ENCODE measurements around the gene RASEF.

RASEF gene

GRCh38 chr9:83012922-83013838 is 49.8 kb downstream of the RASEF start:
- Histone ChIP-seq H3K79me1 (ENCODE audit: low read depth, low read length) (no peaks in the 10 kb centered on the region), H3K36me3 (replicated peaks in 1 of 2; ENCODE audit: control insufficient read depth in 2 of 2, insufficient read depth in 2 of 2, low read length in 2 of 2) (no peaks in the 10 kb centered on the region)
- no CpG with 5 or more reads among the region's 7 CpGs for WGBS, 2 donors (ENCODE audit: extremely low coverage in 2 of 2, insufficient read length in 2 of 2, insufficient replicate concordance in 1 of 2)

GRCh38 chr9:83012168-83012921 is 50.6 kb downstream of the RASEF start:
- Histone ChIP-seq H2AFZ (ENCODE audit: low read length) (no peak overlapping the region), H3K4me3 (ENCODE audit: low read length in 2 of 2) (no peak overlapping the region), H2BK5ac (ENCODE audit: low read length) (no peak overlapping the region), H3K9me3 (replicated peaks in 1 of 2; ENCODE audit: control insufficient read depth in 2 of 2, insufficient read depth in 1 of 2, low read depth in 1 of 2, low read length in 2 of 2) (no peaks in the 10 kb centered on the region), H3K4me1 (ENCODE audit: control insufficient read depth in 2 of 2, insufficient read depth in 1 of 2, low read depth in 1 of 2, low read length in 2 of 2) (no peaks in the 10 kb centered on the region), H3K27me3 (ENCODE audit: control insufficient read depth in 3 of 3, insufficient read depth in 3 of 3, low read depth in 1 of 3, low read length in 3 of 3) (no peaks in the 10 kb centered on the region), H4K91ac (ENCODE audit: low read depth, low read length, poor library complexity) (no peak overlapping the region), H3K14ac (ENCODE audit: low read length) (no peak overlapping the region), H2BK120ac (ENCODE audit: low read depth, low read length) (no peak overlapping the region), H3K36me3 (replicated peaks in 1 of 2; ENCODE audit: control insufficient read depth in 2 of 2, insufficient read depth in 2 of 2, low read length in 2 of 2) (no peaks in the 10 kb centered on the region), H3K23ac (ENCODE audit: low read depth, low read length, poor library complexity) (no peak overlapping the region), H3K27ac (replicated peaks; ENCODE audit: low read length) (no peak overlapping the region), H3K18ac (ENCODE audit: low read length) (no peak overlapping the region), H2BK15ac (ENCODE audit: low read length) (no peak overlapping the region), H4K8ac (ENCODE audit: low read depth, low read length) (no peak overlapping the region), H3K4ac (ENCODE audit: low read length) (no peak overlapping the region), H2BK12ac (ENCODE audit: low read length) (no peak overlapping the region), H3K79me1 (ENCODE audit: low read depth, low read length) (no peaks in the 10 kb centered on the region), H3K4me2 (ENCODE audit: insufficient read depth, low read length, poor library complexity, severe bottlenecking) (no peak overlapping the region), H2AK5ac (ENCODE audit: low read depth, low read length) (no peak overlapping the region), H3K9ac (ENCODE audit: low read depth, low read length, poor library complexity) (no peak overlapping the region)
- DNase-seq (ENCODE audit: low spot score), result no peak
- WGBS, 2 donors (ENCODE audit: extremely low coverage in 2 of 2, insufficient read length in 2 of 2, insufficient replicate concordance in 1 of 2), result no CpG with 5 or more reads among the region's 4 CpGs

More at GRCh38 chr9:83012922-83013838, 49.8 kb downstream of the RASEF start:
- Histone ChIP-seq H2AFZ (ENCODE audit: low read length) (no peak overlapping the region), H3K9ac (ENCODE audit: low read depth, low read length, poor library complexity) (no peak overlapping the region), H2BK120ac (ENCODE audit: low read depth, low read length) (no peak overlapping the region), H2BK12ac (ENCODE audit: low read length) (no peak overlapping the region), H4K8ac (ENCODE audit: low read depth, low read length) (no peak overlapping the region), H3K4ac (ENCODE audit: low read length) (no peak overlapping the region), H3K14ac (ENCODE audit: low read length) (no peak overlapping the region), H2BK5ac (ENCODE audit: low read length) (no peak overlapping the region), H3K27ac (replicated peaks; ENCODE audit: low read length) (no peak overlapping the region), H3K27me3 (ENCODE audit: control insufficient read depth in 3 of 3, insufficient read depth in 3 of 3, low read depth in 1 of 3, low read length in 3 of 3) (no peaks in the 10 kb centered on the region), H3K18ac (ENCODE audit: low read length) (no peak overlapping the region), H3K23ac (ENCODE audit: low read depth, low read length, poor library complexity) (no peak overlapping the region), H4K91ac (ENCODE audit: low read depth, low read length, poor library complexity) (no peak overlapping the region), H2AK5ac (ENCODE audit: low read depth, low read length) (no peak overlapping the region), H2BK15ac (ENCODE audit: low read length) (no peak overlapping the region), H3K9me3 (replicated peaks in 1 of 2; ENCODE audit: control insufficient read depth in 2 of 2, insufficient read depth in 1 of 2, low read depth in 1 of 2, low read length in 2 of 2) (no peaks in the 10 kb centered on the region), H3K4me3 (ENCODE audit: low read length in 2 of 2) (no peak overlapping the region), H3K4me2 (ENCODE audit: insufficient read depth, low read length, poor library complexity, severe bottlenecking) (no peak overlapping the region), H3K4me1 (ENCODE audit: control insufficient read depth in 2 of 2, insufficient read depth in 1 of 2, low read depth in 1 of 2, low read length in 2 of 2) (no peaks in the 10 kb centered on the region)
- DNase-seq (ENCODE audit: low spot score), result no peak

- Histone ChIP-seq H2BK15ac (ENCODE audit: low read length) (no peak overlapping the region), H3K9me3 (replicated peaks in 1 of 2; ENCODE audit: control insufficient read depth in 2 of 2, insufficient read depth in 1 of 2, low read depth in 1 of 2, low read length in 2 of 2) (no peaks in the 10 kb centered on the region), H3K79me1 (ENCODE audit: low read depth, low read length) (no peaks in the 10 kb centered on the region), H3K18ac (ENCODE audit: low read length) (no peak overlapping the region), H4K8ac (ENCODE audit: low read depth, low read length) (no peak overlapping the region), H4K91ac (ENCODE audit: low read depth, low read length, poor library complexity) (no peak overlapping the region), H3K23ac (ENCODE audit: low read depth, low read length, poor library complexity) (no peak overlapping the region), H3K9ac (ENCODE audit: low read depth, low read length, poor library complexity) (no peak overlapping the region), H2AFZ (ENCODE audit: low read length) (no peak overlapping the region), H3K4me1 (ENCODE audit: control insufficient read depth in 2 of 2, insufficient read depth in 1 of 2, low read depth in 1 of 2, low read length in 2 of 2) (no peaks in the 10 kb centered on the region), H3K27me3 (ENCODE audit: control insufficient read depth in 3 of 3, insufficient read depth in 3 of 3, low read depth in 1 of 3, low read length in 3 of 3) (no peaks in the 10 kb centered on the region), H3K14ac (ENCODE audit: low read length) (no peak overlapping the region), H3K4me2 (ENCODE audit: insufficient read depth, low read length, poor library complexity, severe bottlenecking) (no peak overlapping the region), H2BK5ac (ENCODE audit: low read length) (no peak overlapping the region), H3K4me3 (ENCODE audit: low read length in 2 of 2) (no peak overlapping the region), H2BK12ac (ENCODE audit: low read length) (no peak overlapping the region), H2AK5ac (ENCODE audit: low read depth, low read length) (no peak overlapping the region), H3K27ac (replicated peaks; ENCODE audit: low read length) (no peak overlapping the region), H3K4ac (ENCODE audit: low read length) (no peak overlapping the region), H2BK120ac (ENCODE audit: low read depth, low read length) (no peak overlapping the region), H3K36me3 (replicated peaks in 1 of 2; ENCODE audit: control insufficient read depth in 2 of 2, insufficient read depth in 2 of 2, low read length in 2 of 2) (no peaks in the 10 kb centered on the region)
- DNase-seq (ENCODE audit: low spot score), result no peak
Measured at GRCh38 chr9:83011611-83012010, 51.3 kb downstream of the RASEF start.

GRCh38 chr9:83007521-83008300 is 55.2 kb downstream of the RASEF start:
- H3K36me3 ChIP-seq (replicated peaks in 1 of 2; ENCODE audit: control insufficient read depth in 2 of 2, insufficient read depth in 2 of 2, low read length in 2 of 2), result no peaks in the 10 kb centered on the region
- H2BK120ac ChIP-seq (ENCODE audit: low read depth, low read length), result no peak overlapping the region
- H4K8ac ChIP-seq (ENCODE audit: low read depth, low read length), result no peak overlapping the region
- H3K14ac ChIP-seq (ENCODE audit: low read length), result no peak overlapping the region
- H3K27ac ChIP-seq (replicated peaks; ENCODE audit: low read length), result no peak overlapping the region
- no peak overlapping the region for H2AK5ac ChIP-seq (ENCODE audit: low read depth, low read length)
- no peak overlapping the region for H3K4me2 ChIP-seq (ENCODE audit: insufficient read depth, low read length, poor library complexity, severe bottlenecking)
- H3K4me3 ChIP-seq (ENCODE audit: low read length in 2 of 2), result no peak overlapping the region
- H3K4me1 ChIP-seq (ENCODE audit: control insufficient read depth in 2 of 2, insufficient read depth in 1 of 2, low read depth in 1 of 2, low read length in 2 of 2), result no peaks in the 10 kb centered on the region
- DNase-seq (ENCODE audit: low spot score), result no peak
- H2BK5ac ChIP-seq (ENCODE audit: low read length), result no peak overlapping the region
- no peak overlapping the region for H3K9ac ChIP-seq (ENCODE audit: low read depth, low read length, poor library complexity)
- H3K23ac ChIP-seq (ENCODE audit: low read depth, low read length, poor library complexity), result peak overlapping the region; percentile 9
- no peak overlapping the region for H2AFZ ChIP-seq (ENCODE audit: low read length)
- no CpG with 5 or more reads among the region's 9 CpGs for WGBS, 2 donors (ENCODE audit: extremely low coverage in 2 of 2, insufficient read length in 2 of 2, insufficient replicate concordance in 1 of 2)
- H3K79me1 ChIP-seq (ENCODE audit: low read depth, low read length), result no peaks in the 10 kb centered on the region
- H3K9me3 ChIP-seq (replicated peaks in 1 of 2; ENCODE audit: control insufficient read depth in 2 of 2, insufficient read depth in 1 of 2, low read depth in 1 of 2, low read length in 2 of 2), result no peaks in the 10 kb centered on the region
- no peak overlapping the region for H4K91ac ChIP-seq (ENCODE audit: low read depth, low read length, poor library complexity)
- H3K18ac ChIP-seq (ENCODE audit: low read length), result no peak overlapping the region
- no peaks in the 10 kb centered on the region for H3K27me3 ChIP-seq (ENCODE audit: control insufficient read depth in 3 of 3, insufficient read depth in 3 of 3, low read depth in 1 of 3, low read length in 3 of 3)
- H2BK15ac ChIP-seq (ENCODE audit: low read length), result no peak overlapping the region
- no peak overlapping the region for H3K4ac ChIP-seq (ENCODE audit: low read length)
- no peak overlapping the region for H2BK12ac ChIP-seq (ENCODE audit: low read length)
